ENCODE measurements around the gene ABHD6.

DNA sequence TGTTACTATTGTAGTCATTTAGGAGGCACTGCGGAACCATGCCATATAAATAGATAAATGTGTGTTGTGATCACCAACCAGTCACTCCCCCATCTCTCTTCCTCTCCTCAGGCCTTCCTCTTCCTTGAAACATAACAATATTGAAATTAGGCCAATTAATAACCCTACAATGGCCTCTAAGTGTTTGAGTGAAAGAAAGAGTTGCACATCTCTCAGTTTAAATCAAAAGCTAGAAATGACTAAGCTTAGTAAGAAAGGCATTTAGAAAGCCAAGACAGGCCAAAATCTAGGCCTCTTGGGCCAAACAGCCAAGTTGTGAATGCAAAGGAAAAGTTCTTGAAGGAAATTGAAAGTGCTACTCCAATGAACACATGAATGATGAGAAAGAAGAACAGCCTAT lies 18.7 kb upstream of the ABHD6 start:
- TF ChIP-seq, protein P1, sequence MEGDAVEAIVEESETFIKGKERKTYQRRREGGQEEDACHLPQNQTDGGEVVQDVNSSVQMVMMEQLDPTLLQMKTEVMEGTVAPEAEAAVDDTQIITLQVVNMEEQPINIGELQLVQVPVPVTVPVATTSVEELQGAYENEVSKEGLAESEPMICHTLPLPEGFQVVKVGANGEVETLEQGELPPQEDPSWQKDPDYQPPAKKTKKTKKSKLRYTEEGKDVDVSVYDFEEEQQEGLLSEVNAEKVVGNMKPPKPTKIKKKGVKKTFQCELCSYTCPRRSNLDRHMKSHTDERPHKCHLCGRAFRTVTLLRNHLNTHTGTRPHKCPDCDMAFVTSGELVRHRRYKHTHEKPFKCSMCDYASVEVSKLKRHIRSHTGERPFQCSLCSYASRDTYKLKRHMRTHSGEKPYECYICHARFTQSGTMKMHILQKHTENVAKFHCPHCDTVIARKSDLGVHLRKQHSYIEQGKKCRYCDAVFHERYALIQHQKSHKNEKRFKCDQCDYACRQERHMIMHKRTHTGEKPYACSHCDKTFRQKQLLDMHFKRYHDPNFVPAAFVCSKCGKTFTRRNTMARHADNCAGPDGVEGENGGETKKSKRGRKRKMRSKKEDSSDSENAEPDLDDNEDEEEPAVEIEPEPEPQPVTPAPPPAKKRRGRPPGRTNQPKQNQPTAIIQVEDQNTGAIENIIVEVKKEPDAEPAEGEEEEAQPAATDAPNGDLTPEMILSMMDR (IDR thresholded peaks at IDR 0.05; ENCODE audit: insufficient read depth, low read length, poor library complexity, severe bottlenecking): no peak
- TF ChIP-seq EZH2phosphoT487 (conservative IDR thresholded peaks at IDR 0.05; ENCODE audit: low read length): no peak

Data from SU-DHL-6 (cell line).